Astrocyte of the cerebellum (primary cell): ENCODE data around the gene EDNRA.
A peak's percentile ranks its signal among the peaks of the same experiment; 100 is the strongest.

Experiments
- DNase-seq: peaks from one replicate; pipeline ENCODE4 v3.0.0-alpha.2; 2011; ENCODE audit warnings: low read depth
- H3K4me3 ChIP-seq: 2 replicates; pipeline ENCODE4 v1.5.1; 2011; ENCODE audit warnings: mild to moderate bottlenecking, low read depth, low read length, moderate library complexity
- CTCF ChIP-seq: IDR thresholded peaks from 2 replicates; pipeline ENCODE4 v1.5.1; 2012; ENCODE audit warnings: low read length, low read depth, moderate library complexity, mild to moderate bottlenecking; ENCODE audit errors: missing control alignments
- in situ Hi-C: cut with HindIII; loops from 2 replicates; pipeline ENCODE4 v1.10.0; 2017; ENCODE audit warnings: low sequenced_read_pairs

Gene EDNRA

GRCh38 chr4:147463065-147463464 lies 17.8 kb upstream of the EDNRA start:
- H3K4me3 ChIP-seq: no peak overlapping the region
- no peak for TF ChIP-seq CTCF
- no peak for DNase-seq
- in situ Hi-C loops: no loop called here

GRCh38 chr4:147465461-147465860 lies 15.4 kb upstream of the EDNRA start:
- in situ Hi-C loops: no loop called here

GRCh38 chr4:147477439-147477838 lies 3.5 kb upstream of the EDNRA start:
- in situ Hi-C loops: no loop called here
- DNase-seq: no peak
- no peak overlapping the region for H3K4me3 ChIP-seq
- no peak for TF ChIP-seq CTCF

More at GRCh38 chr4:147465461-147465860, 15.4 kb upstream of the EDNRA start:
- H3K4me3 ChIP-seq: no peak overlapping the region
- DNase-seq: no peak
- TF ChIP-seq CTCF: no peak

GRCh38 chr4:147479376-147479775 lies 1.5 kb upstream of the EDNRA start:
- no peak for DNase-seq
- in situ Hi-C loops: no loop called here
- H3K4me3 ChIP-seq: no peak overlapping the region
- no peak for TF ChIP-seq CTCF

GRCh38 chr4:147479786-147480185 lies 1.1 kb upstream of the EDNRA start:
- no peak overlapping the region for H3K4me3 ChIP-seq
- DNase-seq: peak; percentile 78
- no peak for TF ChIP-seq CTCF
- in situ Hi-C loops: loop anchor here (5.0 kb wide), 1 partner anchor 38 kb away; no protein-coding TSS in a partner anchor

- no peak for DNase-seq
- in situ Hi-C loops: loop anchor here (5.0 kb wide), 1 partner anchor 37 kb away; no protein-coding TSS in a partner anchor
- peak overlapping the region; percentile 61 for H3K4me3 ChIP-seq
- TF ChIP-seq CTCF: no peak
These were observed 401 bp upstream of the EDNRA start for GRCh38 chr4:147480502-147480890.
